Endodermal cell (in vitro differentiated cells): ENCODE results near the gene ANO8. TPM values are rescaled to one million over a fixed set of nuclear protein-coding genes. Genes with fewer than 3 reads are reported as not detected.

Source experiments
- DNase-seq: peaks from one replicate; pipeline ENCODE4 v3.0.0-alpha.2; 2017
- H3K27ac ChIP-seq: 2 replicates; pipeline ENCODE4 v1.5.1; 2013; ENCODE audit warnings: mild to moderate bottlenecking, low read depth, low read length, moderate library complexity
- H3K27me3 ChIP-seq: 2 replicates; pipeline ENCODE4 v1.6.1; 2013; ENCODE audit warnings: mild to moderate bottlenecking, low read length, moderate library complexity; ENCODE audit not compliant: insufficient read depth, control insufficient read depth, poor library complexity, severe bottlenecking
- H3K36me3 ChIP-seq: 2 replicates; pipeline ENCODE4 v1.7.0; 2013; ENCODE audit warnings: mild to moderate bottlenecking, low read length, moderate library complexity; ENCODE audit not compliant: control insufficient read depth, insufficient read depth
- H3K4me1 ChIP-seq: one replicate; pipeline ENCODE4 v1.7.0; 2013; ENCODE audit warnings: low read length; ENCODE audit not compliant: control insufficient read depth, insufficient read depth
- H3K4me3 ChIP-seq: 2 replicates; pipeline ENCODE4 v1.5.1; 2013; ENCODE audit warnings: mild to moderate bottlenecking, low read length, moderate library complexity
- H3K9ac ChIP-seq: 2 replicates; pipeline ENCODE4 v1.6.1; 2013; ENCODE audit warnings: mild to moderate bottlenecking, low read length, moderate library complexity; ENCODE audit not compliant: poor library complexity, severe bottlenecking; ENCODE audit errors: extremely low read depth
- H3K9me3 ChIP-seq: 2 replicates; pipeline ENCODE4 v1.6.1; 2013; ENCODE audit warnings: mild to moderate bottlenecking, low read length, moderate library complexity; ENCODE audit not compliant: control insufficient read depth
- H3K27ac Mint-ChIP-seq: 2 replicates; pipeline ENCODE4 v1.8.0; 2020; ENCODE audit warnings: mixed read lengths
- H3K27me3 Mint-ChIP-seq: 2 replicates; pipeline ENCODE4 v1.8.0; 2021; ENCODE audit warnings: mild to moderate bottlenecking, mixed read lengths; ENCODE audit not compliant: insufficient read depth
- H3K36me3 Mint-ChIP-seq: 2 replicates; pipeline ENCODE4 v1.8.0; 2020; ENCODE audit warnings: low read depth, mixed read lengths
- H3K4me1 Mint-ChIP-seq: 2 replicates; pipeline ENCODE4 v1.8.0; 2020; ENCODE audit warnings: mixed read lengths
- H3K4me3 Mint-ChIP-seq: 2 replicates; pipeline ENCODE4 v1.8.0; 2020; ENCODE audit warnings: mild to moderate bottlenecking, moderate library complexity, mixed read lengths
- H3K9me3 Mint-ChIP-seq: 2 replicates; pipeline ENCODE4 v1.8.0; 2020; ENCODE audit warnings: mild to moderate bottlenecking, mixed read lengths
- WGBS, 2 experiments: methylation state at CpG; one replicate each; pipeline versions ENCODE4 v1.1.5 to v1.1.7; 2013; ENCODE audit warnings: missing lambda C conversion rate in 2 of 2, mixed read lengths in 1 of 2; ENCODE audit not compliant: insufficient coverage in 1 of 2, insufficient read length in 1 of 2; 5-methylcytosine and 5-hydroxymethylcytosine counted together
- total RNA-seq, 2 donors: library from RNA; stranded (reverse); fragmentation: NEBNext Ultra II Directional in 1 of 2; extraction: Animal tissue kit (Norgen Biotek cat#: 25700) in 1 of 2; gene quantifications; 2 replicates in 1 of 2; 3 replicates in 1 of 2; pipeline ENCODE4 v1.2.1, GENCODE V29; 2021
- TF ChIP-seq, protein P1 (sequence below): fragments of 200-600 bp; sonication (generic); conservative IDR thresholded peaks from 2 replicates; pipeline ENCODE4 v1.5.0; 2021; ENCODE audit warnings: antibody characterized with exemption, mild to moderate bottlenecking

Gene ANO8
- total RNA-seq, 2 donors from 2014 or later = 27.5 to 29.5 TPM

- H3K4me3 ChIP-seq = no peak overlapping the region
- 13 to 21% methylated on average over 4 to 7 of the region's 7 CpGs for WGBS, 2 experiments
- no peaks in the 10 kb centered on the region for H3K4me1 ChIP-seq
- H3K9ac ChIP-seq = no peak overlapping the region
- no peak for DNase-seq
- Mint-ChIP-seq H3K36me3 (peaks cover 5% of the 10 kb centered on the region), H3K9me3 (no peaks in the 10 kb centered on the region), H3K4me3 (peak overlapping the region; percentile 77), H3K4me1 (peaks cover 19% of the 10 kb centered on the region), H3K27ac (peak overlapping the region; percentile 20), H3K27me3 (no peaks in the 10 kb centered on the region)
- TF ChIP-seq, protein P1, sequence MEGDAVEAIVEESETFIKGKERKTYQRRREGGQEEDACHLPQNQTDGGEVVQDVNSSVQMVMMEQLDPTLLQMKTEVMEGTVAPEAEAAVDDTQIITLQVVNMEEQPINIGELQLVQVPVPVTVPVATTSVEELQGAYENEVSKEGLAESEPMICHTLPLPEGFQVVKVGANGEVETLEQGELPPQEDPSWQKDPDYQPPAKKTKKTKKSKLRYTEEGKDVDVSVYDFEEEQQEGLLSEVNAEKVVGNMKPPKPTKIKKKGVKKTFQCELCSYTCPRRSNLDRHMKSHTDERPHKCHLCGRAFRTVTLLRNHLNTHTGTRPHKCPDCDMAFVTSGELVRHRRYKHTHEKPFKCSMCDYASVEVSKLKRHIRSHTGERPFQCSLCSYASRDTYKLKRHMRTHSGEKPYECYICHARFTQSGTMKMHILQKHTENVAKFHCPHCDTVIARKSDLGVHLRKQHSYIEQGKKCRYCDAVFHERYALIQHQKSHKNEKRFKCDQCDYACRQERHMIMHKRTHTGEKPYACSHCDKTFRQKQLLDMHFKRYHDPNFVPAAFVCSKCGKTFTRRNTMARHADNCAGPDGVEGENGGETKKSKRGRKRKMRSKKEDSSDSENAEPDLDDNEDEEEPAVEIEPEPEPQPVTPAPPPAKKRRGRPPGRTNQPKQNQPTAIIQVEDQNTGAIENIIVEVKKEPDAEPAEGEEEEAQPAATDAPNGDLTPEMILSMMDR = no peak
- H3K9me3 ChIP-seq = no peaks in the 10 kb centered on the region
- H3K36me3 ChIP-seq = no peaks in the 10 kb centered on the region
- no peaks in the 10 kb centered on the region for H3K27me3 ChIP-seq
- H3K27ac ChIP-seq = no peak overlapping the region
Observed at GRCh38 chr19:17305216-17305516, 29.5 kb downstream of the ANO8 start.

- 83 to 93% methylated on average over 9 to 12 of the region's 12 CpGs for WGBS, 2 experiments
- Mint-ChIP-seq H3K36me3 (peaks cover 5% of the 10 kb centered on the region), H3K4me1 (peaks cover 19% of the 10 kb centered on the region), H3K9me3 (no peaks in the 10 kb centered on the region), H3K27ac (peak overlapping the region; percentile 20), H3K27me3 (no peaks in the 10 kb centered on the region), H3K4me3 (peak overlapping the region; percentile 77)
- no peaks in the 10 kb centered on the region for H3K36me3 ChIP-seq
- H3K4me1 ChIP-seq = no peaks in the 10 kb centered on the region
- H3K27ac ChIP-seq = no peak overlapping the region
- no peak overlapping the region for H3K4me3 ChIP-seq
- no peak overlapping the region for H3K9ac ChIP-seq
- no peaks in the 10 kb centered on the region for H3K27me3 ChIP-seq
- TF ChIP-seq, protein P1 = no peak
- H3K9me3 ChIP-seq = no peaks in the 10 kb centered on the region
- no peak for DNase-seq
Observed at GRCh38 chr19:17304386-17305215, 30.1 kb downstream of the ANO8 start.

- H3K4me1 ChIP-seq = no peaks in the 10 kb centered on the region
- WGBS, 2 experiments = 89% methylated on average over 6 to 12 of the region's 12 CpGs
Observed at GRCh38 chr19:17303940-17304267, 30.8 kb downstream of the ANO8 start.

More at GRCh38 chr19:17303940-17304267, 30.8 kb downstream of the ANO8 start:
- no peaks in the 10 kb centered on the region for H3K27me3 ChIP-seq
- H3K36me3 ChIP-seq = no peaks in the 10 kb centered on the region
- TF ChIP-seq, protein P1 = no peak
- Mint-ChIP-seq H3K27me3 (no peaks in the 10 kb centered on the region), H3K36me3 (peaks cover 6% of the 10 kb centered on the region), H3K4me1 (peaks cover 17% of the 10 kb centered on the region), H3K4me3 (no peak overlapping the region), H3K9me3 (no peaks in the 10 kb centered on the region), H3K27ac (no peak overlapping the region)
- DNase-seq = no peak
- H3K4me3 ChIP-seq = no peak overlapping the region
- no peak overlapping the region for H3K9ac ChIP-seq
- H3K27ac ChIP-seq = no peak overlapping the region
- no peaks in the 10 kb centered on the region for H3K9me3 ChIP-seq
